Measurements from ENCODE around the gene RCBTB2.

DNA sequence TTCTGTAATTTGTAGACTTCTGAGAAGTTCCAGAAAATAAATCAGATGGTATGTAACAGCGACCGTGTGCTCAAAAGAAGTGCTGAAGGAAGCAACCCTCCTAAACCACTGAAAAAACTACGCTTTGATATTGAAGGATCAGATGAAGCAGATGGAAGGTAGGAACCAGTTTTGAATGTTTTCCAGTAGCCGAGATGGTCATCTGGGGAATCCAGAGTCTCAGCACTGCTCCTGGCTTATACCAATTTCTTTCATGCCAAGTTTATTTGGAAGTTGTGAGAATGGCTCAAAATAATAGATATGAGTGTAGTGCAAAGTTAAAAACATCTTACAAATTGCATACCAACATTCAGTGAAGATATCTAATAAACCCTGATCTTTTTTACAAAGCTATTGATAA lies 56.2 kb downstream of the RCBTB2 start:
- TF ChIP-seq, protein P1, sequence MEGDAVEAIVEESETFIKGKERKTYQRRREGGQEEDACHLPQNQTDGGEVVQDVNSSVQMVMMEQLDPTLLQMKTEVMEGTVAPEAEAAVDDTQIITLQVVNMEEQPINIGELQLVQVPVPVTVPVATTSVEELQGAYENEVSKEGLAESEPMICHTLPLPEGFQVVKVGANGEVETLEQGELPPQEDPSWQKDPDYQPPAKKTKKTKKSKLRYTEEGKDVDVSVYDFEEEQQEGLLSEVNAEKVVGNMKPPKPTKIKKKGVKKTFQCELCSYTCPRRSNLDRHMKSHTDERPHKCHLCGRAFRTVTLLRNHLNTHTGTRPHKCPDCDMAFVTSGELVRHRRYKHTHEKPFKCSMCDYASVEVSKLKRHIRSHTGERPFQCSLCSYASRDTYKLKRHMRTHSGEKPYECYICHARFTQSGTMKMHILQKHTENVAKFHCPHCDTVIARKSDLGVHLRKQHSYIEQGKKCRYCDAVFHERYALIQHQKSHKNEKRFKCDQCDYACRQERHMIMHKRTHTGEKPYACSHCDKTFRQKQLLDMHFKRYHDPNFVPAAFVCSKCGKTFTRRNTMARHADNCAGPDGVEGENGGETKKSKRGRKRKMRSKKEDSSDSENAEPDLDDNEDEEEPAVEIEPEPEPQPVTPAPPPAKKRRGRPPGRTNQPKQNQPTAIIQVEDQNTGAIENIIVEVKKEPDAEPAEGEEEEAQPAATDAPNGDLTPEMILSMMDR (IDR thresholded peaks at IDR 0.05; ENCODE audit: low read length), result no peak
- TF ChIP-seq EZH2 (IDR thresholded peaks at IDR 0.05; ENCODE audit: borderline replicate concordance, low read length), result no peak

All from OCI-LY1 (cell line).